ENCODE data around the gene STXBP3. TPM values are rescaled to one million over a fixed set of nuclear protein-coding genes. Genes with fewer than 3 reads are reported as not detected.
A peak's percentile ranks its signal among the peaks of the same experiment; 100 is the strongest.

Gene STXBP3
- total and polyA plus RNA-seq, 5 donors from 2014 or later, result 43.5 to 71.8 (median 55.6) TPM

GRCh38 chr1:108742253-108742652, 4.2 kb upstream of the STXBP3 start:
- DNase-seq (no peak), ATAC-seq (ENCODE audit: low read depth in 2 of 2) (no peak)
- no peak overlapping the region for H3K27ac ChIP-seq (ENCODE audit: insufficient read depth, low read length, poor library complexity, severe bottlenecking)
- H3K36me3 ChIP-seq (ENCODE audit: control insufficient read depth, insufficient read depth, low read length), result no peaks in the 10 kb centered on the region
- H3K4me3 Mint-ChIP-seq, result no peak overlapping the region
- H3K4me3 ChIP-seq (ENCODE audit: low read depth, low read length), result no peak overlapping the region
- peaks cover 3% of the 10 kb centered on the region for H3K36me3 Mint-ChIP-seq
- no peaks in the 10 kb centered on the region for H3K9me3 ChIP-seq (ENCODE audit: control insufficient read depth in 2 of 2, low read length in 2 of 2)
- peaks cover under 1% of the 10 kb centered on the region for H3K4me1 ChIP-seq (ENCODE audit: control insufficient read depth, insufficient read depth, low read length, poor library complexity, severe bottlenecking)
- peaks cover 0 to under 1% (median 0%) of the 10 kb centered on the region in 7 donors for H3K9me3 Mint-ChIP-seq
- no peaks in the 10 kb centered on the region for H3K27me3 ChIP-seq (ENCODE audit: control insufficient read depth, insufficient read depth, low read length)
- H3K27ac Mint-ChIP-seq, result no peak overlapping the region
- peaks cover 0 to 8% (median 6%) of the 10 kb centered on the region in 4 donors for H3K4me1 Mint-ChIP-seq
- peaks cover 10% of the 10 kb centered on the region for H3K27me3 Mint-ChIP-seq

GRCh38 chr1:108745980-108746381, 493 bp upstream of the STXBP3 start:
- DNase-seq (no peak), ATAC-seq (ENCODE audit: low read depth in 2 of 2) (no peak)
- H3K9me3 ChIP-seq (ENCODE audit: control insufficient read depth in 2 of 2, low read length in 2 of 2), result no peaks in the 10 kb centered on the region
- peaks cover 31% of the 10 kb centered on the region for H3K4me1 ChIP-seq (ENCODE audit: control insufficient read depth, insufficient read depth, low read length, poor library complexity, severe bottlenecking)
- peaks cover 9% of the 10 kb centered on the region for H3K36me3 Mint-ChIP-seq
- H3K4me1 Mint-ChIP-seq, result peaks cover 8 to 41% (median 36%) of the 10 kb centered on the region in 4 donors
- no peaks in the 10 kb centered on the region for H3K36me3 ChIP-seq (ENCODE audit: control insufficient read depth, insufficient read depth, low read length)
- peak overlapping the region; percentile 93 to 100 (median 99) for H3K27ac Mint-ChIP-seq
- H3K4me3 Mint-ChIP-seq, result peak overlapping the region; percentile 92 to 100 (median 98)
- H3K27me3 ChIP-seq (ENCODE audit: control insufficient read depth, insufficient read depth, low read length), result no peaks in the 10 kb centered on the region
- H3K4me3 ChIP-seq (ENCODE audit: low read depth, low read length), result peak overlapping the region; percentile 54
- peaks cover 6% of the 10 kb centered on the region for H3K27me3 Mint-ChIP-seq
- H3K27ac ChIP-seq (ENCODE audit: insufficient read depth, low read length, poor library complexity, severe bottlenecking), result peak overlapping the region; percentile 92
- peaks cover 0 to 1% (median 0%) of the 10 kb centered on the region in 7 donors for H3K9me3 Mint-ChIP-seq

- peak overlapping the region; percentile 99 for H3K27ac Mint-ChIP-seq
- H3K4me3 Mint-ChIP-seq, result peak overlapping the region; percentile 92 to 100 (median 98)
- H3K27ac ChIP-seq (ENCODE audit: insufficient read depth, low read length, poor library complexity, severe bottlenecking), result peak overlapping the region; percentile 92
- peaks cover 1% of the 10 kb centered on the region for H3K36me3 ChIP-seq (ENCODE audit: control insufficient read depth, insufficient read depth, low read length)
- H3K4me3 ChIP-seq (ENCODE audit: low read depth, low read length), result peak overlapping the region; percentile 93
- peaks cover 0 to 1% (median 0%) of the 10 kb centered on the region in 7 donors for H3K9me3 Mint-ChIP-seq
- H3K9me3 ChIP-seq (ENCODE audit: control insufficient read depth in 2 of 2, low read length in 2 of 2), result no peaks in the 10 kb centered on the region
- peaks cover 31% of the 10 kb centered on the region for H3K4me1 ChIP-seq (ENCODE audit: control insufficient read depth, insufficient read depth, low read length, poor library complexity, severe bottlenecking)
- no peaks in the 10 kb centered on the region for H3K27me3 ChIP-seq (ENCODE audit: control insufficient read depth, insufficient read depth, low read length)
- H3K27me3 Mint-ChIP-seq, result peaks cover 6% of the 10 kb centered on the region
- peaks cover 10% of the 10 kb centered on the region for H3K36me3 Mint-ChIP-seq
- DNase-seq, result peak in 2 of 3 donors; percentile 35 to 44
- no peak for ATAC-seq (ENCODE audit: low read depth in 2 of 2)
- H3K4me1 Mint-ChIP-seq, result peaks cover 8 to 43% (median 37%) of the 10 kb centered on the region in 4 donors
These were observed 837 bp downstream of the STXBP3 start for GRCh38 chr1:108747171-108747850.

GRCh38 chr1:108747898-108748297, 1.4 kb downstream of the STXBP3 start:
- peaks cover 0 to 1% (median 0%) of the 10 kb centered on the region in 7 donors for H3K9me3 Mint-ChIP-seq
- peaks cover 15% of the 10 kb centered on the region for H3K36me3 Mint-ChIP-seq
- peaks cover 6% of the 10 kb centered on the region for H3K36me3 ChIP-seq (ENCODE audit: control insufficient read depth, insufficient read depth, low read length)
- H3K4me3 ChIP-seq (ENCODE audit: low read depth, low read length), result peak overlapping the region; percentile 93
- H3K27ac ChIP-seq (ENCODE audit: insufficient read depth, low read length, poor library complexity, severe bottlenecking), result peak overlapping the region; percentile 92
- peak overlapping the region; percentile 4 to 99 (median 70) for H3K27ac Mint-ChIP-seq
- H3K4me3 Mint-ChIP-seq, result peak overlapping the region; percentile 24 to 98 (median 94)
- peaks cover 6% of the 10 kb centered on the region for H3K27me3 Mint-ChIP-seq
- peaks cover 13 to 49% (median 40%) of the 10 kb centered on the region in 4 donors for H3K4me1 Mint-ChIP-seq
- DNase-seq (no peak), ATAC-seq (ENCODE audit: low read depth in 2 of 2) (no peak)
- H3K9me3 ChIP-seq (ENCODE audit: control insufficient read depth in 2 of 2, low read length in 2 of 2), result no peaks in the 10 kb centered on the region
- peaks cover 31% of the 10 kb centered on the region for H3K4me1 ChIP-seq (ENCODE audit: control insufficient read depth, insufficient read depth, low read length, poor library complexity, severe bottlenecking)
- no peaks in the 10 kb centered on the region for H3K27me3 ChIP-seq (ENCODE audit: control insufficient read depth, insufficient read depth, low read length)

GRCh38 chr1:108749081-108749480, 2.6 kb downstream of the STXBP3 start:
- Mint-ChIP-seq H3K27ac (peak overlapping the region; percentile 0 to 53 (median 26)), H3K4me1 (peaks cover 18 to 53% (median 43%) of the 10 kb centered on the region in 4 donors), H3K9me3 (peaks cover 0 to 1% (median 0%) of the 10 kb centered on the region in 7 donors), H3K27me3 (peaks cover 6% of the 10 kb centered on the region), H3K4me3 (peak overlapping the region; percentile 24 to 97 (median 68)), H3K36me3 (peaks cover 18% of the 10 kb centered on the region)
- Histone ChIP-seq H3K27ac (ENCODE audit: insufficient read depth, low read length, poor library complexity, severe bottlenecking) (no peak overlapping the region), H3K4me3 (ENCODE audit: low read depth, low read length) (peak overlapping the region; percentile 23), H3K4me1 (ENCODE audit: control insufficient read depth, insufficient read depth, low read length, poor library complexity, severe bottlenecking) (peaks cover 31% of the 10 kb centered on the region), H3K9me3 (ENCODE audit: control insufficient read depth in 2 of 2, low read length in 2 of 2) (no peaks in the 10 kb centered on the region), H3K36me3 (ENCODE audit: control insufficient read depth, insufficient read depth, low read length) (peaks cover 10% of the 10 kb centered on the region), H3K27me3 (ENCODE audit: control insufficient read depth, insufficient read depth, low read length) (no peaks in the 10 kb centered on the region)
- no peak for ATAC-seq (ENCODE audit: low read depth in 2 of 2)
- DNase-seq, result no peak

GRCh38 chr1:108750476-108751181, 4.2 kb downstream of the STXBP3 start:
- H3K4me3 ChIP-seq (ENCODE audit: low read depth, low read length), result no peak overlapping the region
- no peak for ATAC-seq (ENCODE audit: low read depth in 2 of 2)
- H3K27ac Mint-ChIP-seq, result peak overlapping the region; percentile 62 to 70 (median 64)
- H3K9me3 Mint-ChIP-seq, result peaks cover 0 to 1% (median 0%) of the 10 kb centered on the region in 7 donors
- H3K27ac ChIP-seq (ENCODE audit: insufficient read depth, low read length, poor library complexity, severe bottlenecking), result no peak overlapping the region
- no peaks in the 10 kb centered on the region for H3K9me3 ChIP-seq (ENCODE audit: control insufficient read depth in 2 of 2, low read length in 2 of 2)
- H3K4me3 Mint-ChIP-seq, result peak overlapping the region in 3 of 4 donors; percentile 24 to 85 (median 72)
- peaks cover 22 to 63% (median 48%) of the 10 kb centered on the region in 4 donors for H3K4me1 Mint-ChIP-seq
- H3K27me3 ChIP-seq (ENCODE audit: control insufficient read depth, insufficient read depth, low read length), result no peaks in the 10 kb centered on the region
- DNase-seq, result no peak
- peaks cover 31% of the 10 kb centered on the region for H3K4me1 ChIP-seq (ENCODE audit: control insufficient read depth, insufficient read depth, low read length, poor library complexity, severe bottlenecking)
- peaks cover 25% of the 10 kb centered on the region for H3K36me3 Mint-ChIP-seq
- peaks cover 26% of the 10 kb centered on the region for H3K36me3 ChIP-seq (ENCODE audit: control insufficient read depth, insufficient read depth, low read length)
- peaks cover 6% of the 10 kb centered on the region for H3K27me3 Mint-ChIP-seq

GRCh38 chr1:108753363-108753762, 6.9 kb downstream of the STXBP3 start:
- Histone ChIP-seq H3K4me1 (ENCODE audit: control insufficient read depth, insufficient read depth, low read length, poor library complexity, severe bottlenecking) (peaks cover 19% of the 10 kb centered on the region), H3K27ac (ENCODE audit: insufficient read depth, low read length, poor library complexity, severe bottlenecking) (no peak overlapping the region), H3K4me3 (ENCODE audit: low read depth, low read length) (no peak overlapping the region), H3K9me3 (ENCODE audit: control insufficient read depth in 2 of 2, low read length in 2 of 2) (no peaks in the 10 kb centered on the region), H3K36me3 (ENCODE audit: control insufficient read depth, insufficient read depth, low read length) (peaks cover 48% of the 10 kb centered on the region), H3K27me3 (ENCODE audit: control insufficient read depth, insufficient read depth, low read length) (no peaks in the 10 kb centered on the region)
- Mint-ChIP-seq H3K36me3 (peaks cover 32% of the 10 kb centered on the region), H3K27ac (no peak overlapping the region), H3K4me3 (no peak overlapping the region), H3K27me3 (no peaks in the 10 kb centered on the region), H3K9me3 (no peaks in the 10 kb centered on the region), H3K4me1 (peaks cover 31 to 53% (median 40%) of the 10 kb centered on the region in 4 donors)
- ATAC-seq (ENCODE audit: low read depth in 2 of 2) (no peak), DNase-seq (no peak)

Data from CD4-positive, CD25-positive, alpha-beta regulatory T cell (primary cell).